Measurements from ENCODE around the gene RFPL3. TPM values are rescaled to one million over a fixed set of nuclear protein-coding genes. Genes with fewer than 3 reads are reported as not detected.

The RFPL3 gene
- polyA plus RNA-seq, 1 donor from 2014 or later = not detected

- Histone ChIP-seq H3F3A (ENCODE audit: insufficient read depth, low read length, poor library complexity, severe bottlenecking) (no peaks in the 10 kb centered on the region), H3K9me2 (ENCODE audit: insufficient read depth, low read length) (no peaks in the 10 kb centered on the region), H3K27me3 (ENCODE audit: insufficient read depth, low read depth, low read length) (no peaks in the 10 kb centered on the region), H3K4me2 (ENCODE audit: low read length) (no peak overlapping the region), H3K27ac (ENCODE audit: low read length) (no peak overlapping the region), H3K4me3 (ENCODE audit: low read length) (no peak overlapping the region), H2AFZ (ENCODE audit: low read depth, low read length) (no peak overlapping the region), H3K9ac (ENCODE audit: low read length) (no peak overlapping the region), H3K9me3 (ENCODE audit: low read length) (no peaks in the 10 kb centered on the region), H3K79me2 (replicated peaks; ENCODE audit: insufficient read depth, low read length) (no peaks in the 10 kb centered on the region), H4K20me1 (ENCODE audit: insufficient read depth) (no peaks in the 10 kb centered on the region), H3K36me3 (ENCODE audit: insufficient read depth, low read length) (no peaks in the 10 kb centered on the region)
- TF ChIP-seq TAF1 (IDR thresholded peaks at IDR 0.05; ENCODE audit: low read depth) (no peak), MXI1 (conservative IDR thresholded peaks at IDR 0.05; ENCODE audit: poor library complexity, severe bottlenecking) (no peak), EP300 (conservative IDR thresholded peaks at IDR 0.05; ENCODE audit: poor library complexity, severe bottlenecking) (no peak), POLR2AphosphoS5 (IDR thresholded peaks at IDR 0.05) (no peak), EZH2 (IDR thresholded peaks at IDR 0.05; ENCODE audit: borderline replicate concordance, insufficient read depth, low read length, poor library complexity, severe bottlenecking) (no peak), CTCF (IDR thresholded peaks at IDR 0.05; ENCODE audit: poor library complexity, severe bottlenecking) (no peak), SMC3 (conservative IDR thresholded peaks at IDR 0.05; ENCODE audit: poor library complexity) (no peak), RAD21 (conservative IDR thresholded peaks at IDR 0.05) (no peak)
- TF ChIP-seq, protein P1, sequence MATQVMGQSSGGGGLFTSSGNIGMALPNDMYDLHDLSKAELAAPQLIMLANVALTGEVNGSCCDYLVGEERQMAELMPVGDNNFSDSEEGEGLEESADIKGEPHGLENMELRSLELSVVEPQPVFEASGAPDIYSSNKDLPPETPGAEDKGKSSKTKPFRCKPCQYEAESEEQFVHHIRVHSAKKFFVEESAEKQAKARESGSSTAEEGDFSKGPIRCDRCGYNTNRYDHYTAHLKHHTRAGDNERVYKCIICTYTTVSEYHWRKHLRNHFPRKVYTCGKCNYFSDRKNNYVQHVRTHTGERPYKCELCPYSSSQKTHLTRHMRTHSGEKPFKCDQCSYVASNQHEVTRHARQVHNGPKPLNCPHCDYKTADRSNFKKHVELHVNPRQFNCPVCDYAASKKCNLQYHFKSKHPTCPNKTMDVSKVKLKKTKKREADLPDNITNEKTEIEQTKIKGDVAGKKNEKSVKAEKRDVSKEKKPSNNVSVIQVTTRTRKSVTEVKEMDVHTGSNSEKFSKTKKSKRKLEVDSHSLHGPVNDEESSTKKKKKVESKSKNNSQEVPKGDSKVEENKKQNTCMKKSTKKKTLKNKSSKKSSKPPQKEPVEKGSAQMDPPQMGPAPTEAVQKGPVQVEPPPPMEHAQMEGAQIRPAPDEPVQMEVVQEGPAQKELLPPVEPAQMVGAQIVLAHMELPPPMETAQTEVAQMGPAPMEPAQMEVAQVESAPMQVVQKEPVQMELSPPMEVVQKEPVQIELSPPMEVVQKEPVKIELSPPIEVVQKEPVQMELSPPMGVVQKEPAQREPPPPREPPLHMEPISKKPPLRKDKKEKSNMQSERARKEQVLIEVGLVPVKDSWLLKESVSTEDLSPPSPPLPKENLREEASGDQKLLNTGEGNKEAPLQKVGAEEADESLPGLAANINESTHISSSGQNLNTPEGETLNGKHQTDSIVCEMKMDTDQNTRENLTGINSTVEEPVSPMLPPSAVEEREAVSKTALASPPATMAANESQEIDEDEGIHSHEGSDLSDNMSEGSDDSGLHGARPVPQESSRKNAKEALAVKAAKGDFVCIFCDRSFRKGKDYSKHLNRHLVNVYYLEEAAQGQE (IDR thresholded peaks at IDR 0.05; ENCODE audit: borderline replicate concordance) = no peak
Measured at GRCh38 chr22:32341122-32341740, 16.4 kb upstream of the RFPL3 start.

GRCh38 chr22:32342977-32343376 is 14.7 kb upstream of the RFPL3 start:
- Histone ChIP-seq H3K27ac (ENCODE audit: low read length) (no peak overlapping the region), H2AFZ (ENCODE audit: low read depth, low read length) (no peak overlapping the region), H3K4me3 (ENCODE audit: low read length) (no peak overlapping the region), H3K79me2 (replicated peaks; ENCODE audit: insufficient read depth, low read length) (no peaks in the 10 kb centered on the region), H3F3A (ENCODE audit: insufficient read depth, low read length, poor library complexity, severe bottlenecking) (no peaks in the 10 kb centered on the region), H3K9me3 (ENCODE audit: low read length) (no peaks in the 10 kb centered on the region), H3K4me2 (ENCODE audit: low read length) (no peak overlapping the region), H4K20me1 (ENCODE audit: insufficient read depth) (no peaks in the 10 kb centered on the region), H3K27me3 (ENCODE audit: insufficient read depth, low read depth, low read length) (no peaks in the 10 kb centered on the region), H3K9me2 (ENCODE audit: insufficient read depth, low read length) (no peaks in the 10 kb centered on the region), H3K36me3 (ENCODE audit: insufficient read depth, low read length) (no peaks in the 10 kb centered on the region), H3K9ac (ENCODE audit: low read length) (no peak overlapping the region)
- no peak for TF ChIP-seq EP300 (conservative IDR thresholded peaks at IDR 0.05; ENCODE audit: poor library complexity, severe bottlenecking)
- TF ChIP-seq SMC3 (conservative IDR thresholded peaks at IDR 0.05; ENCODE audit: poor library complexity) = no peak
- TF ChIP-seq, protein P1 (IDR thresholded peaks at IDR 0.05; ENCODE audit: borderline replicate concordance) = no peak
- TF ChIP-seq TAF1 (IDR thresholded peaks at IDR 0.05; ENCODE audit: low read depth) = no peak
- TF ChIP-seq CTCF (IDR thresholded peaks at IDR 0.05; ENCODE audit: poor library complexity, severe bottlenecking) = no peak
- no peak for TF ChIP-seq POLR2AphosphoS5 (IDR thresholded peaks at IDR 0.05)
- TF ChIP-seq EZH2 (IDR thresholded peaks at IDR 0.05; ENCODE audit: borderline replicate concordance, insufficient read depth, low read length, poor library complexity, severe bottlenecking) = no peak
- TF ChIP-seq RAD21 (conservative IDR thresholded peaks at IDR 0.05) = no peak
- TF ChIP-seq MXI1 (conservative IDR thresholded peaks at IDR 0.05; ENCODE audit: poor library complexity, severe bottlenecking) = no peak
